K562 (cell line): ENCODE results near the gene SLC38A10. TPM values are rescaled to one million over a fixed set of nuclear protein-coding genes. Genes with fewer than 3 reads are reported as not detected.

Experiments used
- ARNT ChIP-seq, 2 experiments: fragments of 450-650 bp; IDR thresholded peaks; 2 replicates each; pipeline ENCODE4 v1.6.1; 2016; ENCODE audit warnings: mild to moderate bottlenecking in 1 of 2
- CCAR2 ChIP-seq: fragments of 200-400 bp; formaldehyde crosslinking; IDR thresholded peaks from 2 replicates; pipeline ENCODE4 v1.6.1; 2017; ENCODE audit warnings: mild to moderate bottlenecking, low read depth, low read length
- CEBPB ChIP-seq: fragments of 450-650 bp; IDR thresholded peaks from 2 replicates; pipeline ENCODE4 v1.6.1; 2016; ENCODE audit warnings: missing genetic modification characterization, missing compliant biosample characterization
- CREB1 ChIP-seq, 2 experiments: sonication (generic) in 1 of 2; formaldehyde crosslinking in 1 of 2; IDR thresholded peaks; 2 replicates each; pipeline versions ENCODE4 v1.6.1 to v1.8.0; 2012 to 2022; ENCODE audit warnings: inconsistent platforms in 1 of 2, mild to moderate bottlenecking in 1 of 2, missing genetic modification reagents in 1 of 2, moderate library complexity in 1 of 2
- EP400 ChIP-seq: fragments of 450-650 bp; IDR thresholded peaks from 2 replicates; pipeline ENCODE4 v1.6.1; 2017; ENCODE audit warnings: antibody characterized with exemption, mild to moderate bottlenecking, moderate library complexity
- GABPB2 ChIP-seq: fragments of 250-450 bp; sonication (Bioruptor Pico); conservative IDR thresholded peaks from 2 replicates; pipeline ENCODE4 v1.5.1; 2021; ENCODE audit warnings: mild to moderate bottlenecking
- KLF10 ChIP-seq: fragments of 250-450 bp; sonication (Bioruptor Pico); IDR thresholded peaks from 2 replicates; pipeline ENCODE4 v1.6.1; 2021; ENCODE audit warnings: matching md5 sums
- NFRKB ChIP-seq: fragments of 450-650 bp; IDR thresholded peaks from 2 replicates; pipeline ENCODE4 v1.6.1; 2016; ENCODE audit warnings: low read depth
- POLR2AphosphoS5 ChIP-seq: IDR thresholded peaks from 2 replicates; pipeline ENCODE4 v1.6.1; 2011; ENCODE audit warnings: mild to moderate bottlenecking, low read depth, low read length, moderate library complexity; ENCODE audit not compliant: control insufficient read depth, insufficient read depth
- TGIF2 ChIP-seq: sonication (generic); formaldehyde crosslinking; IDR thresholded peaks from 2 replicates; pipeline ENCODE4 v1.8.1; 2022; ENCODE audit warnings: mild to moderate bottlenecking, missing genetic modification reagents, moderate library complexity
- ZNF263 ChIP-seq: sonication (generic); formaldehyde crosslinking; IDR thresholded peaks from 2 replicates; pipeline ENCODE4 v1.8.0; 2022; ENCODE audit warnings: mild to moderate bottlenecking, missing genetic modification reagents, borderline replicate concordance
- ZNF445 ChIP-seq: fragments of 250-450 bp; sonication (Bioruptor Pico); IDR thresholded peaks from 2 replicates; pipeline ENCODE4 v1.4.0; 2020; ENCODE audit warnings: low read depth, mild to moderate bottlenecking, moderate library complexity
- polyA plus RNA-seq, 8 experiments: library from polyadenylated mRNA; depleted of rRNA in 4 of 8; stranded (reverse) in 5 of 8; unstranded in 3 of 8; fragments of >200 nt; fragmentation: Nextera tagmentation in 2 of 8; fragmentation: Illumina TruSeq in 1 of 8; extraction: Ambion mirVana in 2 of 8; extraction: Trizol in 1 of 8; gene quantifications; 2 replicates each; pipeline versions ENCODE4 v1.2.1 to v1.2.3, GENCODE V29; 2011 to 2014; ENCODE audit warnings: inconsistent platforms in 1 of 8, missing spikeins in 1 of 8
- total RNA-seq, 7 experiments: library from RNA; depleted of rRNA in 6 of 7; stranded (reverse); fragments of >200 nt in 6 of 7; fragmentation: Illumina TruSeq in 2 of 7; extraction: Trizol in 2 of 7; gene quantifications; 2 replicates each; pipeline versions ENCODE4 v1.2.1 to v1.2.3, GENCODE V29; 2011 to 2021; ENCODE audit warnings: low replicate concordance in 1 of 7
- TF ChIP-seq, protein P1 (sequence below): fragments of 200-800 bp; sonication (Bioruptor generic); IDR thresholded peaks from 2 replicates; pipeline ENCODE4 v1.6.1; 2017; ENCODE audit warnings: missing genetic modification characterization, missing compliant biosample characterization
- TF ChIP-seq, protein P2 (sequence below): sonication (generic); IDR thresholded peaks from 2 replicates; pipeline ENCODE4 v1.6.1; 2016
- TF ChIP-seq, protein P3 (sequence below), 2 experiments: fragments of 450-650 bp in 1 of 2; sonication (generic) in 1 of 2; formaldehyde crosslinking in 1 of 2; IDR thresholded peaks in 1 of 2; conservative IDR thresholded peaks in 1 of 2; 2 replicates each; pipeline versions ENCODE4 v1.6.1 to v1.8.1; 2016 to 2023; ENCODE audit warnings: mild to moderate bottlenecking in 2 of 2, moderate library complexity in 2 of 2, inconsistent platforms in 1 of 2, missing genetic modification reagents in 1 of 2
- TF ChIP-seq, protein P4 (sequence below): fragments of 450-650 bp; IDR thresholded peaks from 2 replicates; pipeline ENCODE4 v1.6.1; 2016
- TF ChIP-seq, protein P5 (sequence below): sonication (generic); formaldehyde crosslinking; IDR thresholded peaks from 2 replicates; pipeline ENCODE4 v1.8.0; 2022; ENCODE audit warnings: mild to moderate bottlenecking, low read depth, missing genetic modification reagents
- TF ChIP-seq, protein P6 (sequence below): fragments of 450-650 bp; IDR thresholded peaks from one replicate; pipeline ENCODE4 v1.6.1; 2018; ENCODE audit warnings: mild to moderate bottlenecking, moderate library complexity; ENCODE audit not compliant: partially characterized antibody

The SLC38A10 gene
- total and polyA plus RNA-seq, 9 of the 15 experiments (the other 6 are each of a cell fraction or from before 2014, with no cell fraction given): 0.45 to 54.2 (median 13.8) TPM

DNA sequence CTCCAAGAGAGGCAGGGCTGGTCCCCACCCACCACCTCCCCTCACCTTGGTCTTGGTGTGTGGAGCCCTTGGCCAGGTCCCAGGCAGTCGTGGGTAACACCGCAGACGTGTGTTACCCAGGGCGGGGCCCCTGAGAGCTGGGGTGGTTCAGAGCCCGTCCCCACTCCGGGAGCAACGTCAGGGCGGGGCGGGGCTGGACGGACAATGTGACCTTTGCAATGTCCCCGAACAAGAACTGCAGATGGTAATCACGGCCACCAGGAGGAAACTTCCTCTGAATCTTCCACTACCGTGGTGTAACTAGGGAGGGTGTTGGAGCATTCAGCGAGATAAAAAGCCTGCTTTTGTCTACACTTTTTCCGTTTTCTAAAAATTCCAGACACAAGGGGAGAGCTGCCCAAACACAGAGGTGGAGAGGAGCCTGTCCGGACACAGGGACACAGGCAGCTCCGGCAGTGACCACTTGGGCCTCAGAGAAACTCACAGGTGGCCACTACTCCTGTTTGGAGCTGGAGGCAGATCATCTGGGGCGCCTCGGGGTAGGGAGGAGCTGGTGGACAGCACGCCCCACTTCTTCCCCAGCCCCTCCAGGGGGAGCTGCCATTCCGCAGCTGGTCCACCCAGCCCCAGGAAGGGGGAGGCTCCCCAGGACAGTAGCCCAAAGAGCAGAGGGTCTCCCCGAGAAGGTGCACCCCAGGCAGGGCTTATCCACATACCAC lies 14.2 kb upstream of the SLC38A10 start (continued):
- TF ChIP-seq, protein P1, sequence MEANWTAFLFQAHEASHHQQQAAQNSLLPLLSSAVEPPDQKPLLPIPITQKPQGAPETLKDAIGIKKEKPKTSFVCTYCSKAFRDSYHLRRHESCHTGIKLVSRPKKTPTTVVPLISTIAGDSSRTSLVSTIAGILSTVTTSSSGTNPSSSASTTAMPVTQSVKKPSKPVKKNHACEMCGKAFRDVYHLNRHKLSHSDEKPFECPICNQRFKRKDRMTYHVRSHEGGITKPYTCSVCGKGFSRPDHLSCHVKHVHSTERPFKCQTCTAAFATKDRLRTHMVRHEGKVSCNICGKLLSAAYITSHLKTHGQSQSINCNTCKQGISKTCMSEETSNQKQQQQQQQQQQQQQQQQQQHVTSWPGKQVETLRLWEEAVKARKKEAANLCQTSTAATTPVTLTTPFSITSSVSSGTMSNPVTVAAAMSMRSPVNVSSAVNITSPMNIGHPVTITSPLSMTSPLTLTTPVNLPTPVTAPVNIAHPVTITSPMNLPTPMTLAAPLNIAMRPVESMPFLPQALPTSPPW (CRISPR knock-in tag): peak; percentile 73
- TF ChIP-seq ZNF263 (peak; percentile 34; the same call in 1 of the 2 replicates), EP400 (peak; percentile 68), ARNT (IDR thresholded peaks at IDR 0.05) (no peak; a peak in 1 of 4 replicates), CEBPB (tag) (no peak), TGIF2 (CRISPR knock-in tag) (no peak), POLR2AphosphoS5 (0 out of 2 replicates have a peak, but pooled peaks have one; percentile 30), CCAR2 (no peak), KLF10 (CRISPR knock-in tag) (no peak), ZNF445 (CRISPR knock-in tag) (no peak), CREB1 (IDR thresholded peaks at IDR 0.05) (peak; percentile 52; the same call in 1 of the 2 replicates), CREB1 (CRISPR knock-in tag; IDR thresholded peaks at IDR 0.05) (no peak; the same call in 1 of the 2 replicates), NFRKB (peak; percentile 72), GABPB2 (CRISPR knock-in tag) (no peak)
- TF ChIP-seq, protein P2, sequence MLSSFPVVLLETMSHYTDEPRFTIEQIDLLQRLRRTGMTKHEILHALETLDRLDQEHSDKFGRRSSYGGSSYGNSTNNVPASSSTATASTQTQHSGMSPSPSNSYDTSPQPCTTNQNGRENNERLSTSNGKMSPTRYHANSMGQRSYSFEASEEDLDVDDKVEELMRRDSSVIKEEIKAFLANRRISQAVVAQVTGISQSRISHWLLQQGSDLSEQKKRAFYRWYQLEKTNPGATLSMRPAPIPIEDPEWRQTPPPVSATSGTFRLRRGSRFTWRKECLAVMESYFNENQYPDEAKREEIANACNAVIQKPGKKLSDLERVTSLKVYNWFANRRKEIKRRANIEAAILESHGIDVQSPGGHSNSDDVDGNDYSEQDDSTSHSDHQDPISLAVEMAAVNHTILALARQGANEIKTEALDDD: peak; percentile 28; the same call in 1 of the 2 replicates
- TF ChIP-seq, protein P3, sequence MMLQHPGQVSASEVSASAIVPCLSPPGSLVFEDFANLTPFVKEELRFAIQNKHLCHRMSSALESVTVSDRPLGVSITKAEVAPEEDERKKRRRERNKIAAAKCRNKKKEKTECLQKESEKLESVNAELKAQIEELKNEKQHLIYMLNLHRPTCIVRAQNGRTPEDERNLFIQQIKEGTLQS (IDR thresholded peaks at IDR 0.05): no peak
- TF ChIP-seq, protein P3 (CRISPR knock-in tag; conservative IDR thresholded peaks at IDR 0.05): no peak; the same call in 1 of the 2 replicates
- TF ChIP-seq, protein P4, sequence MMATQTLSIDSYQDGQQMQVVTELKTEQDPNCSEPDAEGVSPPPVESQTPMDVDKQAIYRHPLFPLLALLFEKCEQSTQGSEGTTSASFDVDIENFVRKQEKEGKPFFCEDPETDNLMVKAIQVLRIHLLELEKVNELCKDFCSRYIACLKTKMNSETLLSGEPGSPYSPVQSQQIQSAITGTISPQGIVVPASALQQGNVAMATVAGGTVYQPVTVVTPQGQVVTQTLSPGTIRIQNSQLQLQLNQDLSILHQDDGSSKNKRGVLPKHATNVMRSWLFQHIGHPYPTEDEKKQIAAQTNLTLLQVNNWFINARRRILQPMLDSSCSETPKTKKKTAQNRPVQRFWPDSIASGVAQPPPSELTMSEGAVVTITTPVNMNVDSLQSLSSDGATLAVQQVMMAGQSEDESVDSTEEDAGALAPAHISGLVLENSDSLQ: peak; percentile 38; the same call in 1 of the 2 replicates
- TF ChIP-seq, protein P5, sequence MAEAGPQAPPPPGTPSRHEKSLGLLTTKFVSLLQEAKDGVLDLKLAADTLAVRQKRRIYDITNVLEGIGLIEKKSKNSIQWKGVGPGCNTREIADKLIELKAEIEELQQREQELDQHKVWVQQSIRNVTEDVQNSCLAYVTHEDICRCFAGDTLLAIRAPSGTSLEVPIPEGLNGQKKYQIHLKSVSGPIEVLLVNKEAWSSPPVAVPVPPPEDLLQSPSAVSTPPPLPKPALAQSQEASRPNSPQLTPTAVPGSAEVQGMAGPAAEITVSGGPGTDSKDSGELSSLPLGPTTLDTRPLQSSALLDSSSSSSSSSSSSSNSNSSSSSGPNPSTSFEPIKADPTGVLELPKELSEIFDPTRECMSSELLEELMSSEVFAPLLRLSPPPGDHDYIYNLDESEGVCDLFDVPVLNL (CRISPR knock-in tag): no peak
- TF ChIP-seq, protein P6, sequence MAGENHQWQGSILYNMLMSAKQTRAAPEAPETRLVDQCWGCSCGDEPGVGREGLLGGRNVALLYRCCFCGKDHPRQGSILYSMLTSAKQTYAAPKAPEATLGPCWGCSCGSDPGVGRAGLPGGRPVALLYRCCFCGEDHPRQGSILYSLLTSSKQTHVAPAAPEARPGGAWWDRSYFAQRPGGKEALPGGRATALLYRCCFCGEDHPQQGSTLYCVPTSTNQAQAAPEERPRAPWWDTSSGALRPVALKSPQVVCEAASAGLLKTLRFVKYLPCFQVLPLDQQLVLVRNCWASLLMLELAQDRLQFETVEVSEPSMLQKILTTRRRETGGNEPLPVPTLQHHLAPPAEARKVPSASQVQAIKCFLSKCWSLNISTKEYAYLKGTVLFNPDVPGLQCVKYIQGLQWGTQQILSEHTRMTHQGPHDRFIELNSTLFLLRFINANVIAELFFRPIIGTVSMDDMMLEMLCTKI: no peak
